Spinal cord (tissue), 10 donors: ENCODE results near the gene CDKN2B. TPM values are rescaled to one million over a fixed set of nuclear protein-coding genes. Genes with fewer than 3 reads are reported as not detected.

ENCODE experiments used
- DNase-seq, 6 donors: peaks; one replicate each; pipeline versions ENCODE4 v3.0.0 to v3.0.0-alpha.2; 2013 to 2015; ENCODE audit warnings: low spot score in 6 of 6, low read depth in 4 of 6
- H3K27ac ChIP-seq: one replicate; pipeline ENCODE4 v1.5.1; 2013; ENCODE audit warnings: low read depth, low read length, control low read depth
- H3K27me3 ChIP-seq: one replicate; pipeline ENCODE4 v1.6.1; 2013; ENCODE audit warnings: low read length; ENCODE audit not compliant: control insufficient read depth, insufficient read depth
- H3K36me3 ChIP-seq: one replicate; pipeline ENCODE4 v1.6.1; 2013; ENCODE audit warnings: low read length; ENCODE audit not compliant: control insufficient read depth, insufficient read depth
- H3K4me1 ChIP-seq: one replicate; pipeline ENCODE4 v1.6.1; 2013; ENCODE audit warnings: low read length; ENCODE audit not compliant: control insufficient read depth, insufficient read depth
- H3K4me3 ChIP-seq: one replicate; pipeline ENCODE4 v1.5.1; 2013; ENCODE audit warnings: low read depth, low read length, control low read depth
- H3K9me3 ChIP-seq: one replicate; pipeline ENCODE4 v1.6.1; 2013; ENCODE audit warnings: low read length; ENCODE audit not compliant: control insufficient read depth, insufficient read depth
- WGBS: methylation state at CpG from one replicate; pipeline ENCODE4 v1.1.5; 2013; ENCODE audit warnings: missing lambda C conversion rate; ENCODE audit not compliant: insufficient coverage; 5-methylcytosine and 5-hydroxymethylcytosine counted together
- polyA plus RNA-seq, 2 donors: library from polyadenylated mRNA; unstranded; fragments of 120-200 nt; gene quantifications; one replicate each; pipeline ENCODE4 v1.2.1, GENCODE V29; 2013; ENCODE audit not compliant: insufficient read length in 2 of 2
- total RNA-seq, 2 donors: library from RNA; depleted of rRNA in 1 of 2; stranded (reverse); fragments of 120-200 nt in 1 of 2; fragments of >200 nt in 1 of 2; gene quantifications; one replicate each; pipeline versions ENCODE4 v1.2.3 to v1.2.4, GENCODE V29; 2013 to 2014
- donor health status: healthy.

Gene CDKN2B
- total and polyA plus RNA-seq, 4 donors: 0.79 to 1.8 (median 1.4) TPM

DNA sequence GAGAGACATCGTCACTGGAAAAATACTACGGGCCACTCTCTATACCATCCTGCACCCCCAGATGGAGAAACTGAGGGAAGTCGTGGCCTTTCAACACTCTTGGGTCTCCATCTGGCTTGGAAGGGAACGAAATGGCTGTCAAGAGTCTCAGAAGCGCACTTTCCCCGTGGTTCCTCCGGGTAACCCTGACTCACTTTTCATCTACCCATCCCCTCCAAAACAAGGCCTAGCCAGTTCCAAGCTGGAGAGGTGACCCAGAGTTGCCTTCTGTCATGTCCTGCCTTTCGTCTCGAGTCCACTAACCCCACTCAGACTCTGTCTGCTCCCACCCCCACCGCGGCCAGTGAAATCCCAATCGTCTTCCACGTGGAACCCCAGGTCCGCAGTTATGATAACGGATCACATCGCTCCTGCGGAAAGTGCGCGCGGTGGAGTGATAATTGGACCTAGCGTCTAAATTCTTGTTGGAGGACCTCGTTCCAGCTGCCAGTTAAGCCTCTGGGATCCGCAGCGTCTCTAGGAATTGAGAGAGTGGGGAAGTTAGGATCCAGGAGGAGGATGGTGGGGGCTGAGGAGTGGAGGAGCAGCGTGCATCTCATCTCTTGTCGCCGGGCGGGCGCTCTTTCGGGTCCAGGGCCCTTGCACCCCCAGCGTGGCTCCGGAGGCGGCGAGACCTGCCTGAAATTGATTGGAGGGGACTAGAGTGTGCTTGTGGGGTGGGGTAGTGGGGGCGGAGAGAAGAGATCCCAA lies 19.5 kb downstream of the CDKN2B start:
- DNase-seq: peak in 1 of 6 donors; percentile 3
- Histone ChIP-seq H3K36me3 (no peaks in the 10 kb centered on the region), H3K4me3 (no peak overlapping the region), H3K27ac (no peak overlapping the region), H3K27me3 (peaks cover 87% of the 10 kb centered on the region), H3K9me3 (no peaks in the 10 kb centered on the region), H3K4me1 (peaks cover 15% of the 10 kb centered on the region)
- 2% methylated on average over 34 of the region's 35 CpGs for WGBS

DNA sequence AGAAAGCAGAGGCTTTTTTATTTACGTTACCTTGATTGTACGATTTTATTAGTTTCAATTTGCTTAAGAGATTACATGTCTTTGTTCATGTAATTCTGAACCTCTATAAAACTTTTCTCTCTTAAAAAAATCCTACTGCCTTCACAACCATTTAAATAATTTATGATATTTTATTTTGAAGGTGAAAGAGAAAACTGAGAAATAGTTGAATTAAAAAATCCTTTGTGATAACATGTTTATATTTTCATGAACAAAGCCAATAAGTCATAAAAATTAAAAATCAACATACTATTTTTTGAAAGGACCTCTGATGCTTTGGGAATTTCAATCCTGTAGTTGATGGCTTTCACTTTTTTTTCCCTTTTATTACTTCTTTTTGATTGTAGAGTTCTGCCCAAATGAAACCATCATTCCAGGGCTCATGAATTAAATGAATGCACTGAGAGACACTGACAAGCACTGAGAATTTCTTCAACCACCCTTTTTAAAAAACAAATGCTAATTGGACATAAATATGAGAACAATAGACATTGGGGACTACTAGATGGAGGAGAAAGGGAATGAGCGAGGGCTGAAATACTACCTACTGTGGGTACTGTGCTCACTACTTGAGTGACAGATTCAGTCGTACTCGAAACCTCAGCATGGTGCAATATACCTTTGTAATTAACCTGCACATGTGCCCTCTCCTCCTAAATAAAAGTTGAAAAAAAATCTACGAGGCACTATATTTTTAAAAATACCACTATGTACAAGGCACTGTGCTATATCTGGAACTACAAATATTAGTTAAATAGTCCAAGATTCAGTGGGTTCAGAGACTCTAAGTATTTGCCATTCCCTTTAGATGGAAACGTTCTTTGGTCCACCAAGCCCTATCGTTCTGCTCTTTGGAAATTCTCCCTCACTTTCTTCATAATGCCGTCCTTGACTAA lies 20.8 kb downstream of the CDKN2B start:
- H3K36me3 ChIP-seq: no peaks in the 10 kb centered on the region
- H3K27me3 ChIP-seq: peaks cover 87% of the 10 kb centered on the region
- H3K4me3 ChIP-seq: no peak overlapping the region
- DNase-seq: peak in 1 of 6 donors; percentile 1
- H3K4me1 ChIP-seq: peaks cover 5% of the 10 kb centered on the region
- WGBS: no CpG with 5 or more reads among the region's 9 CpGs
- no peaks in the 10 kb centered on the region for H3K9me3 ChIP-seq
- no peak overlapping the region for H3K27ac ChIP-seq

DNA sequence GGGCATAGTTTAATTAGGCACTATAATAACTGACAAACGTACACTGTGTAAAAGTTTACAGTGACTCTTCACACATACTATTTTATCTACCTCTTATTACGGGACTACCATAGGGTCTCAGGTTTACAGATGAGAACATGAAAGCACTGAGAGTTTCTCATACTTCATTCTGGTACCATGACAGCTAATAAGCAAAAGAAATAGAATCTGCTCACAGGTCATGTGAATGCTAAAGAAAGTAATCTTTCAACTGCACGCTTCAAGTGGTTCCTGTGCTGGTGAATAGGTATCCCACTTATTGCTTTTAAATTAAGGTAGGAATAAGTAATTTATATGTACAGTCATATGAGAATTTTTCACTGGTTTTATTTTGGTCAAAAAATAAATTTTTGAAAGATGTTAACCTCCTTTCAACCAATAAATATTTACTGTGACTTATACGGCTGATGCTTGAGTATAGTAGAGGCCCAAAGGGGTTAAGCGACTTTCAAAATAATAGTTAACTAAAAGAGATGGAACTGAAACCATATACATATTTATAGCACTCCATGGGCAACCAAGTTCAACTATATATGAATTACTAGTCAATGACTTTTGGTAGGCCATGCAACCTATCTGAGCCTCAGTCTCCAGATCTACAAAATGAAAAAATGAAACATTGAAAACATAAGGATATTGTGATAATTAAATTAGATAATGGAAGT lies 23.0 kb downstream of the CDKN2B start:
- Histone ChIP-seq H3K9me3 (no peaks in the 10 kb centered on the region), H3K36me3 (no peaks in the 10 kb centered on the region), H3K4me1 (peaks cover 4% of the 10 kb centered on the region), H3K27ac (no peak overlapping the region), H3K27me3 (peaks cover 86% of the 10 kb centered on the region), H3K4me3 (no peak overlapping the region)
- no CpG with 5 or more reads among the region's 5 CpGs for WGBS
- DNase-seq: no peak

DNA sequence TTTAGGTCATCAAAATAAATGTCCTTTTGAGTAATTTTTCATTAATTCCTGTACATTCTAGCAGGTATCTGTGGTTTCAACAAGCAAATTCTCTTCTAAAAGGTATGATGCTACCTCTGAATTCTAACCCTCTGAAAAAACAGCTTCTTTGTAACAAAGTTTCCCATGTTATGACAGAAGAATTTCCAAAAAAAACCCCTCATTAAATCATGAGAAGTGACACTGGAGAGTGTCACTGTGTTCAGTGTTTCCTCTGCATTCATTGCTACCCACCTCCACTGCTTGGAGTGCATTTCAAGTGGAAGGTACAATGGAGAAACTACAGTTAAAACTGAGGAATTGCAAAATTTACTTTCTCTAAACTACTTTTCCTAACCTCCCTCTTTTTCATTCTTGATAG lies 25.0 kb downstream of the CDKN2B start:
- Histone ChIP-seq H3K4me1 (no peaks in the 10 kb centered on the region), H3K9me3 (no peaks in the 10 kb centered on the region), H3K27ac (no peak overlapping the region), H3K36me3 (no peaks in the 10 kb centered on the region), H3K27me3 (peaks cover 82% of the 10 kb centered on the region), H3K4me3 (no peak overlapping the region)
- DNase-seq: no peak

DNA sequence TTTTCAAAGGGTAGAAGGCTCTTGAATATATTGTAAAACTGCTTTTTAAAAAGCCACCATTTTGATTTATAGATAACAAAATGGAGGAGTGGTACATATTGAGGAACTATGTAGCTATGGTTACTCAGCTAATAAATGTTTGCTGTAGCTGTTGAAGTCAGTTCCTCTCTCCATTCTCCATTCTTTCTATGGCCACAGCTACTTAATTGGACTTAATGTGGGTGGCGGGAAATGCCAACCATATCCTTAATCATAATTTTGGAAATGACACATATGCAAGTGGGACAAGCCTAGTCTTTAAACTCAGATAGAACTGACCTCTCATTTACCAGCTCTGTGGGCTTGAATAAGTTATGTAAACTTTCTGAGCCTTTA lies 25.6 kb downstream of the CDKN2B start:
- no CpG with 5 or more reads among the region's 1 CpG for WGBS
- DNase-seq: no peak
- Histone ChIP-seq H3K4me1 (no peaks in the 10 kb centered on the region), H3K27ac (no peak overlapping the region), H3K4me3 (no peak overlapping the region), H3K27me3 (peaks cover 82% of the 10 kb centered on the region), H3K36me3 (no peaks in the 10 kb centered on the region), H3K9me3 (no peaks in the 10 kb centered on the region)

DNA sequence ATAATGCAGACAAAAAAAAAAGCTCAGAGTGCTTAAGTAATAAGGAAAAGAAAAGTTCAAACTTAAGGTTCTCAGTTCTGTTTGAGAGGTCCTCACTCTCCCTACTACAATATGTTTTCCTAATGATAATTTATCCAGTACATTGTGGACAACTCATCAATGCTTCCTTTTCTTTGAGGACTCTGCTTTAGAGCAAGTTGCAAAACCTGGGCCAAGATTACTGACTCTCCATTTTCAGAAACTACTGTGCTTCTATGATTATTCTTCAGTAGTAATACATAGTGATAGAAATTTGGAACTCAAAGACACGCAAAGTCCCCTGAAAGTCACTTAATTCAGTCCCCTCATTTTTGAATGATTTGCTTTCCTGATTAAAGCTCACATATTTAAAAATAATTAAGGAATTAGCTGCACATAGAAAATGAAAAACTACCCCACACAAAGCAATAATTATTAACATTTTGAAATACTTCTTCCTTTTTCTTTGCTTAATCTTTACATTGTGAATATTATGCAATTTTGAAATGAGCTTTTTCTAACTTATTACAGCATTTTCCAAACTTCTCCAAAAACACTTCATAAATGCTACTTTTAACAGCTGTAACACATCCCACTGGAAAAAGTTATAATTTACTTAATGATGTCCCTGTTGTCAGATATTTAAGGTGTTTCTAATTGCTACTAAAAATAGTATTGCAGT lies 26.1 kb downstream of the CDKN2B start:
- Histone ChIP-seq H3K4me1 (no peaks in the 10 kb centered on the region), H3K36me3 (no peaks in the 10 kb centered on the region), H3K27me3 (peaks cover 81% of the 10 kb centered on the region), H3K9me3 (no peaks in the 10 kb centered on the region), H3K27ac (no peak overlapping the region), H3K4me3 (no peak overlapping the region)
- WGBS: no CpG with 5 or more reads among the region's 1 CpG
- no peak for DNase-seq

DNA sequence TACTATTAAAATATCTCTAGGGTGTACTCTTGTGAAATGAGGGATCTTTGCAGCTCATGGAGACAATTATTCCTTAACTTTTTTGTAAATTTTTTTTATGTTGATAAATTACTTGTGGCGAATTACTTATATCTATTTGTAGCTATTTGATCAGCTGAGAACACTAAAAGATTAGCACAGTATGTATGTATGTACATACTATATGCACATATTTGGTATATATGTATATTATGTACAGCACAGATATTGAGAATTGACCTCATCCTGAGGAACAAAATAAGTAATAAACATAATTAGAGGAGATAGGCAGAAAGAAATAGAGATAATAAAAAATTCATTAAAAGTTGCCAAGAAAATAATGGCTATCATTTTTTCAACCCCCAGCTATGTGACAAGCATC lies 26.7 kb downstream of the CDKN2B start:
- Histone ChIP-seq H3K27me3 (peaks cover 82% of the 10 kb centered on the region), H3K27ac (no peak overlapping the region), H3K9me3 (no peaks in the 10 kb centered on the region), H3K4me3 (no peak overlapping the region), H3K4me1 (no peaks in the 10 kb centered on the region), H3K36me3 (no peaks in the 10 kb centered on the region)
- WGBS: no CpG with 5 or more reads among the region's 1 CpG
- DNase-seq: no peak

DNA sequence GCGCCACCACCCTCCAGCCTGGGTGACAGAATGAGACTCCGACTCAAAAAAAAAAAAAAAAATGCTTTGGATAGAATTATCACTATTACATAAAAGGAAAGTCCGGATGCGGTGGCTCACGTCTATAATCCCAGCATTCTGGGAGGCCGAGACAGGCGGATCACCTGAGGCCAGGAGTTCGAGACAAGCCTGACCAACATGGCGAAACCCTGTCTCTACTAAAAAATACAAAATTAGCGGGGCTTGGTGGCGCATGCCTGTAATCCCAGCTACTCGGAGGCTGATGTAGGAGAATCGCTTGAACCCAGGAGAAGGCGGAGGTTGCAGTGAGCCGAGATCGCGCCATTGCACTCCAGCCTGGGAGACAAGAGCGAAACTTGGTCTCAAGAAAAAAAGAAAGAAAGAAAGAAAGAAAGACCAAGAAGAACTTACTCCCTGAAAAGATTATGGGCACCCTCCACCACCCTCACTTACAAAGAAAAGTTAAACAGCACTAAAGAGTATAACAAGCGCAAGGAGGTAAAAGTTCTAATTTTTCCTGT lies 32.7 kb downstream of the CDKN2B start:
- H3K9me3 ChIP-seq: no peaks in the 10 kb centered on the region
- no peak overlapping the region for H3K27ac ChIP-seq
- DNase-seq: no peak
- H3K4me3 ChIP-seq: no peak overlapping the region
- H3K27me3 ChIP-seq: peaks cover 90% of the 10 kb centered on the region
- H3K36me3 ChIP-seq: no peaks in the 10 kb centered on the region
- peaks cover 11% of the 10 kb centered on the region for H3K4me1 ChIP-seq
- 25% methylated on average over 13 of the region's 19 CpGs for WGBS
